PC-9 (cell line): Measurements from ENCODE around the gene ITIH2.

Experiments used
- EZH2 ChIP-seq: fragments of 200-600 bp; sonication (generic); IDR thresholded peaks from 2 replicates; pipeline ENCODE4 v1.8.0; 2017; ENCODE audit warnings: antibody characterized with exemption, low read depth
- TF ChIP-seq, protein P1 (sequence below): fragments of 200-600 bp; sonication (generic); conservative IDR thresholded peaks from 2 replicates; pipeline ENCODE4 v1.6.1; 2017; ENCODE audit warnings: mixed run types, antibody characterized with exemption, mild to moderate bottlenecking, moderate library complexity

DNA sequence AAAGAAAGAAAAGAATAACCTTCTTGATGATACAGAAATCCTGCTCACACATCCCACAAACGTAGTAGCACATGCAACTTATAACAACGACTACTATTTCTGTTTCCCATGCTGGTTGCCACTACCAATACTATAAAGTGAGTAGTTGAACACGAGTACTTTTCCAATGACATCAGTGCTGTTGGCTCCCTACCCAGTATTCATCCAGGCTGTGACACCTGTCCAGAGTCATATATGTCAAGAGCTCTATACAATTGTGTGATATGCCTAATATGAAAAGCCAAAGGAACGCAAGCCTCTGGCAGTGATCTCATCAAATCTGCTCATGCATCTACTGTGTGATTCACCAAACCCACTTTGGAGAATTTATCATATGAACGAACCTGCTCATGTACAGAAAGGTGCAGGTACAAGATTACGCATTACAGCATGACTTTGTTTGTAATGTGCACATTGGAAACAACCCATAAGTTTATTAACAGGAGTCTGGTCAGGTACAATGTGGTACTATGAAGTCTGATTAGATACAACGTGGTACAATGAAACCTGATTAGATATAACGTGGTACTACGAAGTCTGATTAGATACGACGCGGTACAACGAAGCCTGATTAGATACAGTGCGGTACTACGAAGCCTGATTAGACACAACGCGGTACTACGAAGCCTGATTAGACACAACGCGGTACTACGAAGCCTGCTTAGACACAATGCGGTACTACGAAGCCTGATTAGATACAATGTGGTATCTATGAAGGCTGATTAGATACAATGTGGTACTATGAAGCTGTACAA lies 30.6 kb upstream of the ITIH2 start:
- TF ChIP-seq, protein P1, sequence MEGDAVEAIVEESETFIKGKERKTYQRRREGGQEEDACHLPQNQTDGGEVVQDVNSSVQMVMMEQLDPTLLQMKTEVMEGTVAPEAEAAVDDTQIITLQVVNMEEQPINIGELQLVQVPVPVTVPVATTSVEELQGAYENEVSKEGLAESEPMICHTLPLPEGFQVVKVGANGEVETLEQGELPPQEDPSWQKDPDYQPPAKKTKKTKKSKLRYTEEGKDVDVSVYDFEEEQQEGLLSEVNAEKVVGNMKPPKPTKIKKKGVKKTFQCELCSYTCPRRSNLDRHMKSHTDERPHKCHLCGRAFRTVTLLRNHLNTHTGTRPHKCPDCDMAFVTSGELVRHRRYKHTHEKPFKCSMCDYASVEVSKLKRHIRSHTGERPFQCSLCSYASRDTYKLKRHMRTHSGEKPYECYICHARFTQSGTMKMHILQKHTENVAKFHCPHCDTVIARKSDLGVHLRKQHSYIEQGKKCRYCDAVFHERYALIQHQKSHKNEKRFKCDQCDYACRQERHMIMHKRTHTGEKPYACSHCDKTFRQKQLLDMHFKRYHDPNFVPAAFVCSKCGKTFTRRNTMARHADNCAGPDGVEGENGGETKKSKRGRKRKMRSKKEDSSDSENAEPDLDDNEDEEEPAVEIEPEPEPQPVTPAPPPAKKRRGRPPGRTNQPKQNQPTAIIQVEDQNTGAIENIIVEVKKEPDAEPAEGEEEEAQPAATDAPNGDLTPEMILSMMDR: no peak
- TF ChIP-seq EZH2: no peak
